Peyer's patch (tissue), 4 donors: ENCODE measurements around the gene C3orf20.

Source experiments
- POLR2A ChIP-seq, 2 donors: fragments of 450-650 bp; IDR thresholded peaks; one replicate each; pipeline ENCODE4 v1.5.1; 2017; ENCODE audit warnings: antibody characterized with exemption in 2 of 2, mild to moderate bottlenecking in 2 of 2, moderate library complexity in 2 of 2
- TF ChIP-seq, protein P1 (sequence below), 6 experiments: fragments of 450-650 bp in 4 of 6; fragments of 200-600 bp in 2 of 6; sonication (generic) in 1 of 6; IDR thresholded peaks; one replicate each; pipeline ENCODE4 v1.5.1; 2017 to 2019; ENCODE audit warnings: antibody characterized with exemption in 6 of 6, mild to moderate bottlenecking in 3 of 6, moderate library complexity in 1 of 6

DNA sequence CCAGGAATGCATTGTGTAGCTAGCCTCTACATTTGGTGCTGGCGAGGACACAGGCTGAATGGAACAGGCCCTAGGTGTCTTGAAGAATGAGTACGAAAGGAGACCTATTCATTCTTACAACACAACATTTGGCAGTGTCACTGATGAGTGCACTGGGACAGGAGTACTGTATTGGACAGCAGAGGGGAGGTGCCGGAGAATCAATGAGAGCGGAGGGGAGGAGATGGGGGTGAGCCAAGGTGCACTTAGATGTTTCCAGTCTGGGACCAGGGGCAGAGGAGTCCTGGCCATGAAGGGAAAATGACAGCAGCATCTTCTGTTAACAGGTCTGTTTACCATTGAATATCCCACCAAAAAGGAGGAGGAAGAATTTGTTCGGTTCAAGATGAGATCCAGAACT lies 53.2 kb downstream of the C3orf20 start:
- TF ChIP-seq, protein P1, sequence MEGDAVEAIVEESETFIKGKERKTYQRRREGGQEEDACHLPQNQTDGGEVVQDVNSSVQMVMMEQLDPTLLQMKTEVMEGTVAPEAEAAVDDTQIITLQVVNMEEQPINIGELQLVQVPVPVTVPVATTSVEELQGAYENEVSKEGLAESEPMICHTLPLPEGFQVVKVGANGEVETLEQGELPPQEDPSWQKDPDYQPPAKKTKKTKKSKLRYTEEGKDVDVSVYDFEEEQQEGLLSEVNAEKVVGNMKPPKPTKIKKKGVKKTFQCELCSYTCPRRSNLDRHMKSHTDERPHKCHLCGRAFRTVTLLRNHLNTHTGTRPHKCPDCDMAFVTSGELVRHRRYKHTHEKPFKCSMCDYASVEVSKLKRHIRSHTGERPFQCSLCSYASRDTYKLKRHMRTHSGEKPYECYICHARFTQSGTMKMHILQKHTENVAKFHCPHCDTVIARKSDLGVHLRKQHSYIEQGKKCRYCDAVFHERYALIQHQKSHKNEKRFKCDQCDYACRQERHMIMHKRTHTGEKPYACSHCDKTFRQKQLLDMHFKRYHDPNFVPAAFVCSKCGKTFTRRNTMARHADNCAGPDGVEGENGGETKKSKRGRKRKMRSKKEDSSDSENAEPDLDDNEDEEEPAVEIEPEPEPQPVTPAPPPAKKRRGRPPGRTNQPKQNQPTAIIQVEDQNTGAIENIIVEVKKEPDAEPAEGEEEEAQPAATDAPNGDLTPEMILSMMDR (IDR thresholded peaks at IDR 0.05), result no peak
- no peak for TF ChIP-seq POLR2A (IDR thresholded peaks at IDR 0.05)
